GM12892 (cell line): ENCODE data around the gene LYL1.

Experiments
- POLR2A ChIP-seq: IDR thresholded peaks from 2 replicates; pipeline ENCODE4 v1.6.1; 2011; ENCODE audit warnings: low read depth, low read length, control low read depth
- POLR2AphosphoS5 ChIP-seq: IDR thresholded peaks from 2 replicates; pipeline ENCODE4 v1.6.1; 2011; ENCODE audit warnings: low read depth, low read length, control low read depth
- TAF1 ChIP-seq: IDR thresholded peaks from 2 replicates; pipeline ENCODE4 v1.6.1; 2011; ENCODE audit warnings: low read depth, mild to moderate bottlenecking, control low read depth, low read length, borderline replicate concordance

DNA sequence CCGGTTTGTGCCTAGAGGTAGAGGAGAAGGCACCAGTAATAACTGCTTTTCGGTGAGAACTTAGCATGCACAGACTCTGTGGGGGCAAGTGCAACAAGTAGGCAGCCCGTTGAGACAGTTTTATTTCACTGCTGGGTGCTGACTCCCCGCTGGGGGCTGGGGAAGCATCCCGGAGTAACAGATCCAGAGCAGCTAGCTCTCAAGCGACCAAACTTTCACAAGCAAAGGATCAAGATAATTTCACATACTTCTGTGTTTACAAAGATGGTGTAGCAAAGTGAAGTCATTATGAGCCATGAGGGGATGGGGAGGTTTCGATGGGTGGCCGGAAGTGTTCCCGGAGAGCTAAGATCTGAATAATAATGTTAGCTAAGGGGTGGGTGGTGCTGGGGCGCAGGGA lies 18.2 kb upstream of the LYL1 start:
- no peak for TF ChIP-seq POLR2AphosphoS5
- TF ChIP-seq POLR2A = no peak
- TF ChIP-seq TAF1 = no peak
